Peyer's patch (tissue), 4 donors: ENCODE data around the gene ALDH4A1. TPM values are rescaled to one million over a fixed set of nuclear protein-coding genes. Genes with fewer than 3 reads are reported as not detected.

Experiments
- DNase-seq, 3 donors: peaks; one replicate each; pipeline ENCODE4 v3.0.0-alpha.2; 2017 to 2019
- H3K27ac ChIP-seq, 4 donors: fragments of 200-600 bp; sonication (generic); one replicate each; pipeline ENCODE4 v1.5.1; 2016 to 2019
- H3K27me3 ChIP-seq, 2 donors: fragments of 200-600 bp; sonication (generic); one replicate each; pipeline ENCODE4 v1.5.1; 2019
- H3K36me3 ChIP-seq, 3 donors: fragments of 200-600 bp; sonication (generic); one replicate each; pipeline ENCODE4 v1.5.1; 2016 to 2019
- H3K4me1 ChIP-seq, 4 donors: fragments of 200-600 bp; sonication (generic); one replicate each; pipeline ENCODE4 v1.5.1; 2016 to 2019
- H3K4me3 ChIP-seq, 4 donors: fragments of 200-600 bp; sonication (generic); 1 replicate in 3 of 4; 2 replicates in 1 of 4; pipeline ENCODE4 v1.5.1; 2016 to 2019; ENCODE audit warnings: mild to moderate bottlenecking in 1 of 4
- H3K9me3 ChIP-seq, 4 donors: fragments of 200-600 bp; sonication (generic); one replicate each; pipeline ENCODE4 v1.5.1; 2016 to 2019; ENCODE audit warnings: mild to moderate bottlenecking in 1 of 4
- POLR2A ChIP-seq, 2 donors: fragments of 450-650 bp; IDR thresholded peaks; one replicate each; pipeline ENCODE4 v1.5.1; 2017; ENCODE audit warnings: antibody characterized with exemption in 2 of 2, mild to moderate bottlenecking in 2 of 2, moderate library complexity in 2 of 2
- total RNA-seq, 4 donors: library from RNA; depleted of rRNA; stranded (reverse); fragments of >200 nt; gene quantifications; one replicate each; pipeline ENCODE4 v1.1.0, GENCODE V29; 2016
- TF ChIP-seq, protein P1 (sequence below), 6 experiments: fragments of 450-650 bp in 4 of 6; fragments of 200-600 bp in 2 of 6; sonication (generic) in 1 of 6; IDR thresholded peaks; one replicate each; pipeline ENCODE4 v1.5.1; 2017 to 2019; ENCODE audit warnings: antibody characterized with exemption in 6 of 6, mild to moderate bottlenecking in 3 of 6, moderate library complexity in 1 of 6

The ALDH4A1 gene
- total RNA-seq, 4 donors from 2014 or later: 2.8 to 5.8 (median 4.1) TPM

DNA sequence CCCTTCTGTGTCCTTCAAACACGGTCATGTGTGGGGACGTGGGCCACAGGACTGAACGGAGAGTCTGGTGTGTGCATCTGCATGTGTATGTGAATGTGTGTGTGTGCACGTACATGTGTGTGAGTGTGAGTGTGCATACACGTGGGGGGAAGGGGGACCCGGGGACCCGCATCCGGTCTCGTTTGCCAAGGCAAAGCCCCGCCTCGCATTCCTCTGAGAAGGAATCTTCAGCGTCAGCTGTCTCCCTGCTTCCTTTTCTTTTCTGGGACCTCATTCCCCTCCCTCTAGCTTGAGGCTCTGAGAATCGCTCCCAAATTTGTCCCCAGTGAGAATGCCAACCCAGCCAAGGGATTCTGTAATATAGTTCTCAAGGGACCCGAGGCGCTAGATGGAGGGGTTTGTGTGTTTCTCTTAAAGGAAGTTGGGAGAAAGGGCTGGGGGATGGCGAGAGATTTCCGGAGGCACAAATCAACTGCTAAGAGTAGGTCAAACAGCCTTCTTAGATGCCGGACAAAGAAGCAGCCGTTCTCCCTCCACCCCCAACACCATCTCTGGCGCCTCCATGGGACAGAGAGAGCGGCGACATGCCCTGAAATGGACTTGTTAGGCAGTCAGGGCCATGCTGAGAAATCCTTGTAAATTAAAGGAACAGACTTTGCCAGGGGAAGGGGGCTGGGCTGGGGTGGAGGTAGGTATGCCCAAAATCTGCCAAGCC is 47.5 kb upstream of the ALDH4A1 start:
- Histone ChIP-seq H3K27me3 (no peaks in the 10 kb centered on the region), H3K36me3 (no peaks in the 10 kb centered on the region), H3K27ac (peak overlapping the region; percentile 58 to 85 (median 78)), H3K4me1 (peaks cover 4 to 64% (median 48%) of the 10 kb centered on the region in 4 donors), H3K9me3 (no peaks in the 10 kb centered on the region), H3K4me3 (peak overlapping the region in 3 of 4 donors; percentile 35 to 41 (median 37))
- no peak for DNase-seq
- no peak for TF ChIP-seq POLR2A (IDR thresholded peaks at IDR 0.05)
- TF ChIP-seq, protein P1, sequence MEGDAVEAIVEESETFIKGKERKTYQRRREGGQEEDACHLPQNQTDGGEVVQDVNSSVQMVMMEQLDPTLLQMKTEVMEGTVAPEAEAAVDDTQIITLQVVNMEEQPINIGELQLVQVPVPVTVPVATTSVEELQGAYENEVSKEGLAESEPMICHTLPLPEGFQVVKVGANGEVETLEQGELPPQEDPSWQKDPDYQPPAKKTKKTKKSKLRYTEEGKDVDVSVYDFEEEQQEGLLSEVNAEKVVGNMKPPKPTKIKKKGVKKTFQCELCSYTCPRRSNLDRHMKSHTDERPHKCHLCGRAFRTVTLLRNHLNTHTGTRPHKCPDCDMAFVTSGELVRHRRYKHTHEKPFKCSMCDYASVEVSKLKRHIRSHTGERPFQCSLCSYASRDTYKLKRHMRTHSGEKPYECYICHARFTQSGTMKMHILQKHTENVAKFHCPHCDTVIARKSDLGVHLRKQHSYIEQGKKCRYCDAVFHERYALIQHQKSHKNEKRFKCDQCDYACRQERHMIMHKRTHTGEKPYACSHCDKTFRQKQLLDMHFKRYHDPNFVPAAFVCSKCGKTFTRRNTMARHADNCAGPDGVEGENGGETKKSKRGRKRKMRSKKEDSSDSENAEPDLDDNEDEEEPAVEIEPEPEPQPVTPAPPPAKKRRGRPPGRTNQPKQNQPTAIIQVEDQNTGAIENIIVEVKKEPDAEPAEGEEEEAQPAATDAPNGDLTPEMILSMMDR (IDR thresholded peaks at IDR 0.05): no peak

DNA sequence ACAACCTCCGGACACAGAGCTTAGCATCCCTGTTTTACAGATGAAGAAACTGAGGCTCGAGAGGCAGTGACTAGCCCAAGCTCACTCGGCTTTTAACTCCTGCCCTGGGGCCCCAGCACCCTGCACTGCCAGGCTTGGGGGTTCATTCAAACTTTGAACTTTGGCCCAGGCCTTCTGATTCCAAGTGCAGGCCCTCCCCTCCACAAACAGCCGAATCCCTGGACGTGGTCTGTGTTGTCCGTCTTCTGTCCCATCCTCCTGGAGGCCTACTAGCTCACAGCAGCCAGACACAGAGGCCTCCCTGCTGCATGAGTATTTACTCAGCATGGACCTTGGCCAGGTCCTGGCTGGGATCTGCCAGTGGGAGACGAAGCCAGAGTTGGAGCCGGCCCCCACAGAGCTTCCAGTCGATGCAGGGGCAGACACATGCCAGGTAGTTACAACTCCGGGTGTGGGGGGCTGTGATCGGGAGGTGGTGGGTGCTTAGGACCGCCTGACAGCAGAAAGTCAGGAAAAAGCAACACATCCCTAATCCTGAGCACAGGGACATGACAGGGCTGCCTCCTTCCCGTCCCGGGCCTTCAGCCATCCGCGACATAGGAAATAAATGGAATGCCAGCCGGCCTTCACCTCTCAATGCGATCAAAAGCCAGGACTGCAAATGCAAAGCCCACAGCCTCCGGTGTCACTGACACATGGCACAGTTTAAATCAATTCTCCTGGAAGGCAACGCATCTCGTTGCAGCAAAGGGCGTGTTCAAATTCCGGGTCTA is 46.7 kb upstream of the ALDH4A1 start:
- DNase-seq: no peak
- H3K4me1 ChIP-seq: peaks cover 4 to 62% (median 44%) of the 10 kb centered on the region in 4 donors
- H3K4me3 ChIP-seq: peak overlapping the region in 1 of 4 donors; percentile 37

DNA sequence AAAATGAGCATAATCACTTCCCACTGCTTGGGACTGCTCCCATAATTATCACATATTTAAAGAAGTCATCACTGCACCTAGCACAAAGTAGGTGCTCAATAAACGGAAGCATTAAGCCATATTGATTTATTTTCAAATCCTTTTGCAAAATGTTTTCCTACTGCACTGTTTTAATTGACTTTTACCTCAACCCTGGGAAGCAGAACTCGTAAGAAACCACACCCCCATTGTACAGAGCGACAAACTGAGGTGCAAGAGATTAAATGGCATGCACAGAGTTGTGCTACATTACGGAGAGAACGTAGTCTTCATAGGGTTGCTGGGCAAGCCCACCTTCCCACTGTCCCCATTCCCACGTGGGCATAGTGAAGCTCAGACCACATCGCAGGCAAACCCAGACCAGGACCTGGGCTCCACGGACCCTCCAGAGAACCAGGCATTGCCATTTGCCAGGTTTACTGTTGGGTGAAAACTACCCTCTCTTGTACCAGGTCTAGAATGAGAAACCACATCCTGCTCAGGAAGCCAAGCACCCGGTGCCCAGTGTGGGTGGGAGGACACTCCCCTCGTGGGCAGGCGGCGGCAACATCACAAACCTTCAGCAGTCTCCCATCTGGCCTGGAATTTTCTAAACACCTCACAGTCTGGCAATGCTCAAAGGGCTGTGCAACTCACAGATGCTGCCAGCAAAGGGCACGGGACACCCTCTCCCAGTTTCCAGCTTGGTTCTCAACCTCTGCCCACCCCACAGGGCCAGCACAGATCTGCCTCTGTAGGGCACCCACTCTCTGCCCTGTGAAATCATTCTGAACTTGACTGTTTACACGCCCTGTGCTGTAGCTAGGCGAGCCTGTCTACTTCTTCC is 45.9 kb upstream of the ALDH4A1 start:
- TF ChIP-seq, protein P1 (IDR thresholded peaks at IDR 0.05): no peak
- no peak for TF ChIP-seq POLR2A (IDR thresholded peaks at IDR 0.05)
- Histone ChIP-seq H3K27ac (peak overlapping the region; percentile 14 to 85 (median 78)), H3K36me3 (no peaks in the 10 kb centered on the region), H3K4me1 (peaks cover 4 to 56% (median 41%) of the 10 kb centered on the region in 4 donors), H3K9me3 (no peaks in the 10 kb centered on the region), H3K4me3 (no peak overlapping the region), H3K27me3 (no peaks in the 10 kb centered on the region)
- DNase-seq: peak in 2 of 3 donors; percentile 62 to 64

More for the DNA sequence above, 46.7 kb upstream of the ALDH4A1 start:
- Histone ChIP-seq H3K27ac (peak overlapping the region; percentile 58 to 85 (median 78)), H3K27me3 (no peaks in the 10 kb centered on the region), H3K9me3 (no peaks in the 10 kb centered on the region), H3K36me3 (no peaks in the 10 kb centered on the region)
- TF ChIP-seq POLR2A (IDR thresholded peaks at IDR 0.05): no peak
- TF ChIP-seq, protein P1 (IDR thresholded peaks at IDR 0.05): peak in 2 of 6 experiments; percentile 6 to 21

DNA sequence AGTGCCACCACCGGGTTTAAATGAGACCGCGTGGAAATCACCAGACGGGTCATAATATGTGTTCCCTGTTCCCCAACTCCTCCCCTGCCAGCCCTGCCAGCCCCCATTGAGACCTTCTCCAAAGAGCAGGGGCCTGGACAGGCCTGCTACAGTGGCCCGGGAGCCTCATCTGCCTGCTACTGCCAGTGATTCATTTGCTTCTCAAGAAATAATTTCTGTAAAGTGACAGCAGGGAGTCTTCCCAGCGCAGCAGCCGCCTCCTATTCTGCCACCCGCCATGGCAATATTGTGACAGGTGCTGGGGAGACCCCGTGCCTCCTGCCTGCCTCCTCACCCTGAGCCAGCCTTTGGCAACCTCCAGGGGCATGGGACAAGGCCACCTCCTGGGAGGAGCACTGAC is 45.2 kb upstream of the ALDH4A1 start:
- Histone ChIP-seq H3K27ac (peak overlapping the region in 1 of 4 donors; percentile 38), H3K36me3 (no peaks in the 10 kb centered on the region), H3K4me3 (no peak overlapping the region), H3K4me1 (peaks cover 4 to 56% (median 41%) of the 10 kb centered on the region in 4 donors), H3K27me3 (no peaks in the 10 kb centered on the region), H3K9me3 (no peaks in the 10 kb centered on the region)
- no peak for TF ChIP-seq POLR2A (IDR thresholded peaks at IDR 0.05)
- TF ChIP-seq, protein P1 (IDR thresholded peaks at IDR 0.05): no peak
- DNase-seq: no peak
